ENCODE measurements around the gene ACKR1. TPM values are rescaled to one million over a fixed set of nuclear protein-coding genes. Genes with fewer than 3 reads are reported as not detected.

ACKR1 gene
- total RNA-seq = not detected in 2 replicates

GRCh38 chr1:159204161-159205141 is at the start of gene ACKR1:
TSS of gene ACKR1 (plus strand) at chr1:159204875. CDS start at chr1:159204960, 85 bp downstream.

GRCh38 chr1:159171254-159171687 is 33.4 kb upstream of the ACKR1 start, which contains the start of gene CADM3:
TSS of gene CADM3 (plus strand) at chr1:159171615. CDS start at chr1:159171766, 151 bp downstream.

Other genes starting within 250 kb of the ACKR1 start
- 72.2 and 78.3 TPM in 2 replicates for gene IFI16, start 195.0 kb upstream of the ACKR1 start, total RNA-seq
- not detected in 2 replicates for gene AIM2, start 128.1 kb upstream of the ACKR1 start, total RNA-seq
- gene CADM3, start 33.3 kb upstream of the ACKR1 start, total RNA-seq = not detected in 2 replicates
- gene FCER1A, start 97.5 kb downstream of the ACKR1 start, total RNA-seq = not detected in 2 replicates
- gene OR10J4, start 227.3 kb downstream of the ACKR1 start, total RNA-seq = not detected in 2 replicates
- not detected in 2 replicates for gene OR10J1, start 234.8 kb downstream of the ACKR1 start, total RNA-seq